Measurements from ENCODE around the gene ABAT.

- no peak for TF ChIP-seq CTCF (IDR thresholded peaks at IDR 0.05; ENCODE audit: low read length)
- no peak for TF ChIP-seq EZH2 (IDR thresholded peaks at IDR 0.05; ENCODE audit: borderline replicate concordance, low read length)
Observed at GRCh38 chr16:8801701-8802100, 127.3 kb downstream of the ABAT start.

Data from OCI-LY1 (cell line).